HTERT RPE-1 (cell line): Measurements from ENCODE around the gene UBE2D1.

Experiments
- in situ Hi-C: fragments of 300-500 bp; cut with MboI; formaldehyde crosslinking; loops from 4 replicates; pipeline ENCODE4 v1.14.3; 2020; ENCODE audit warnings: low sequenced_read_pairs

UBE2D1 gene

DNA sequence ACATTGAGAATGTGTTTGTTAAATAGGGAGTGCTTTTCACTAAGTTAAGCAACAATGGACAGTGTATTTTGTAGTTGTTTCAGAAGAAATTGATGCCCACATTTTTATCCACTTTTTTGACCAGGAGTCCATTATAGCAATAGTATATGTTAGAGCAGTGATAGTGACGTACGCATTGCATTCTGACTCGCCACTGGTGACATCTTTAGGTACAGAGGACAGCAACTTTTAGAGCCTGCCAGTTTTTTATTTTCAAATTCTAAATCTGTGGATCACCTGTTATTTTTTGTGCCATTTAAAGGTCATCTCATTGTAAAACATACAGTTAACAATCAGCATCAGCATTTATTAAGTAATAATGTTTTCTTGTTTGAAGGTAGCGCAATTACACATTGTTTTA lies 1.4 kb downstream of the UBE2D1 start:
- in situ Hi-C loops, result no loop called here

GRCh38 chr10:58341422-58341821 lies 6.6 kb downstream of the UBE2D1 start:
- in situ Hi-C loops, result no loop called here

DNA sequence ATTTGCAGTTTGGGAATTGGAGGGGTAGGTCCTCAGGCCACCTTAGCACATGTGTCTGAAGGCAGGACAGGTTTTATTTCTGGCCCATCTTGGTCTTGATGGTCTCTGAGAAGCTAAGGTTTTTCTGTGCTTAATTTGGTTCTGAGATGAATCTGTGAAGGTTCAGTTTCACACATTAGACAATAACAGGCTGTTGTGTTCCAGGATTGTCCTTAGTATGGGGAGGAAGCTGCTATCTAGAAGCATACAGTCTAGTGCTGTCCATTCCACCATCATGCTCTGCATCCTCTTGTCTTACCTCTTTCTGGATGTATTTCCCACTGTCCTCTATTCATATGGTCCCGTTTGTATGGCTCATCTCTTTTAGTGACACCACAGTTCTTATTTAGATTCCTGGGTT lies 7.1 kb downstream of the UBE2D1 start:
- in situ Hi-C loops, result no loop called here

DNA sequence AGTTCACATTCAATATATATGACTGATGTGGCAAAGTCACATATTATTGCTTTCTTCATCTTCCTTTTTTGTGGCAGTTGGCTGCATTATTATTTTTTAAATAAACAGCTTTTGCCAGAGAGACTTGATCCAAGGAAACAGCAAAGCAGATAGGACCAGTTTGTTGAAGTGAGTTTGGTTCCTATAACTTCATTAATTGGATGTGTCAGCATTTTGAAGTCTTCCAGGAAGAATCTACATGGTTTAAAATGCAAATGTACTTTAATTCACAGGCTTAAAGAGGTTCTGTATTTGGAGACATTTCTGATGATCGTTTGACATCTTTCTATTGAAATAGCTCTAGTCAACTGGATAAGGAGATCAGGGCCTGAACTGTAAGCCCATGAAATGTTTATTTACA lies 13.2 kb downstream of the UBE2D1 start:
- in situ Hi-C loops, result no loop called here

DNA sequence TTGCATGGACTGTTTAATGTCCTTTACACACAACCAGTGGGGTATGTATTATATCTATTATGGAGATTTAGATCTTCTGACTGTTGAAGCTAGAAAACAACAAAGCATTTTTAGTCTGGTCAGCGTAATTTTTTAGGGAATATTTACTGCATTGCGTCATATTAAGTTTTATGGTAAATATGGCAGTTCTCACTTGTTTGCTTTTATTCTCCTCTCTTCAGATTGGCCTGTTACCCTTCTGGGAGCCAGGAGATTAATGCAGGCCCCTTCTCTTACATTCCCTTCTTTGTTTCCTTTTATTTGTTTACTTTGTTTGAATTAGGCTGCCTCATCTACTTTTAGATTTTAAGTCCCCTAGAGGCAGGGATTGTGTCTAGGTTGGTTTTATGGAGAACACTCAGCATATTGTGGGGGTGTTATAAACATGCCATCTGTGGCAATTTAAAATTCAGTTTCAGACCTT lies 13.8 kb downstream of the UBE2D1 start:
- in situ Hi-C loops, result no loop called here

DNA sequence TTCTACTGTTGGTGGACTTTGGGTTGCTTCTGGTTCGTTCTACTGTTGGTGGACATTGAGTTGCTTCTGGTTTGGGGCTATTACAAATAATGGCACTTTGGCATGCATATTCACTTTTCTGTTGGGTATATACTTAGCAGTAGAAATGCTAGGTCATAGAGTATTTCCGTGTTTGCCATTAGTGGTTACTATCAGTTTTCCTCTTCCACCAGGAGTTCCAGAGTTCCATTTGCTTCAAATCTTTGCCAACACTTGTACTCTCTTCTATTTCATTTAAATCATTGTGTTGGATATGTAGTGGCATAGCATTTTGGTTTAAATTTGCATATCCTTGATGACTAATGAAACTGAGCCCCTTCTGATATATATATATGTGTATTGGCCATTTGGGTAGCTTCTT lies 15.2 kb downstream of the UBE2D1 start:
- in situ Hi-C loops, result no loop called here

GRCh38 chr10:58350619-58351323 lies 16.0 kb downstream of the UBE2D1 start:
- in situ Hi-C loops, result no loop called here

GRCh38 chr10:58351616-58352578 lies 17.1 kb downstream of the UBE2D1 start:
- in situ Hi-C loops, result no loop called here

DNA sequence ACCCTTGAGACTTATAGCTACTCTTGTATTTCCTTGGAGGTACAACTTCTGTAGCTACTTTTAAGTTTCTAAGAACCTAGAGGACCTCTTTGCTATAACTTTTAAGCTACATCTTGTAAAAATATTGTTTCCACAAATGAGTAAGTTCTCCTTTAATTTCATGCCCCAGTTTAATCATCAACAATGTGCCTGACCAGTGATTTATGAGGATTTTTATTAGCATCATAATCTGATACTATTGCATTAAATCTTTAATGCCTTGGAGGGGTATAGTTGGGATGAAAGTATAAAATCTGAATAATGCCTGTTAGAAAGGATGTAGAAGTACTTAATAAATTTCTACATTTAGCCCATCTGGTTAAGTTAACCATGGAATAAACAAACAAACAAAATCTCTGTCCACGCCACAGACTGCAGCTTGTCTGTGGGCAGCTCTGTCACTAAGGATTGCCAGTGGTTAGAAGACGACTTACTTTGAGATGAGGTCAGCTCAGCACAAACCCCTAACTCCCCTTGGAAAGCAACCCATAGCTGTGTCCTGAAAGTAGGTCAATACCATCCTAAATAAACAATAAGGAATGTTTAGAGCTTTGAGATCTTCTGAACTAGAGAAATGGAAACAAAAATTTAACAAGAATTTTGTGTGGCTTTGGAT lies 18.3 kb downstream of the UBE2D1 start:
- in situ Hi-C loops, result no loop called here

- in situ Hi-C loops, result no loop called here
Observed at GRCh38 chr10:58356756-58357155, 21.9 kb downstream of the UBE2D1 start.

DNA sequence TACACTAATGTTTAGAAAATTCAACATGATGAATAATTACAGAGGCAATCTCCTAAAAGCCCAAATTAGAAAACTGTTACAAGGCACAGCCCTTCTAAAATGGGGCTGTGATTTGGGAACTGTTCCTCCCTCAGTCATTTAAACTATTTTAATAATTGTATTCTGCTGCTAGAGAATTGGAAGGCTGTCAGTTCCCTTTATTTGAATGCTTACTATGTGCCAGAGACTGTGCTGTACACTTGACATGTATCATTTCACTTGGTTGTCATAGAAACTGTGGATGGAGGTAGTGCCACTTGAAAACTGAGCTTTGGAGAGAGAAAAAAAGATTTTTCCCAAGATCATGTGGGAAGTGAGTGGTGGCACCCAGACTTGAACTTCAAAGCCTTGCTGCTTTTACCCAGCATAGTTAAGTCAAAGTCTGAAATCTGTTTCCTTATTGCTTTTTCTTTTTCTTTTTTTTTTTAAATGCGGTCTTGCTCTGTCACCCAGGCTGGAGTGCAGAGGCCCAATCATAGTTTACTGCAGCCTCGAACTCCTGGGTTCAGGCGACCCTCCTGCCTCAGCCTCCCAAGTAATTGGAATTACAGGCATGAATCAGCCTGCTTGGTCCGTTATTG lies 23.6 kb downstream of the UBE2D1 start:
- in situ Hi-C loops, result no loop called here

DNA sequence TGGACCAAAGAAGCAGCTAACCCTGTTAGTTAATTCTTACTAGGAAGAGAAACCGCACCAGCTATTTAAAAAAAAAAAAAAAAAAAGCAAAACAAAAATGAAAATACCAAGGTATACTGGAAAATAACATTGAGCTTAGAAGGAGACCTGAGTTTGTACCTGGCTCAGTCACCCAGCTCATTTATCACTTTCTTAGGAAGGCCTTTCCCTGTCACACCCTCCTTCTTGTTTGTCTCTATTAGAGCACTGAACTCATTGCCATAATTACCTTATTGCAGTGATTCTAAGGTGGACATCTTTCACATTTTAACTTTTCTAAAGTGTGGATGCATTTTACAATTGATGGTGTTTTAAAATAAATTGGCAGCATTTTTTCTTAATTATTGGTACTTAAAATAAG lies 24.1 kb downstream of the UBE2D1 start:
- in situ Hi-C loops, result no loop called here

GRCh38 chr10:58359541-58359940 lies 24.7 kb downstream of the UBE2D1 start:
- in situ Hi-C loops, result no loop called here

GRCh38 chr10:58360412-58361004 lies 25.7 kb downstream of the UBE2D1 start:
- in situ Hi-C loops, result no loop called here

DNA sequence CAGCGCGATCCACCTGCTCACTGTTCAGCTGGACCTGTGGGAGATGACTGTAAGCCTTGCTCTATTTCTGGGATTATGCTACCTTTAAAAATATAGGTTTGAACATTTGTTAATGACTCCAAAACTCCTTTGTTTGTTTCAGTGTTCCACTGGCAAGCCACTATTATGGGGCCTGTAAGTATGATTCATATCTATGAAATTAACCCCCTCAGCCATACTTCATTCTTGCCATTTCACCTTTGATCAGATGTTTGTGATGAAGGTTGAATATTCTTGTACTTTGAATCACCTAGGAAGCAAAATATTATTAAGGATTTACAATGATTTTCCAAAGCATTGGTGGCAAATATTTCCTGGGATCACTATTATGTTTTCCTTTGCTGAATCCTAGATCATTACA lies 26.5 kb downstream of the UBE2D1 start:
- in situ Hi-C loops, result no loop called here

DNA sequence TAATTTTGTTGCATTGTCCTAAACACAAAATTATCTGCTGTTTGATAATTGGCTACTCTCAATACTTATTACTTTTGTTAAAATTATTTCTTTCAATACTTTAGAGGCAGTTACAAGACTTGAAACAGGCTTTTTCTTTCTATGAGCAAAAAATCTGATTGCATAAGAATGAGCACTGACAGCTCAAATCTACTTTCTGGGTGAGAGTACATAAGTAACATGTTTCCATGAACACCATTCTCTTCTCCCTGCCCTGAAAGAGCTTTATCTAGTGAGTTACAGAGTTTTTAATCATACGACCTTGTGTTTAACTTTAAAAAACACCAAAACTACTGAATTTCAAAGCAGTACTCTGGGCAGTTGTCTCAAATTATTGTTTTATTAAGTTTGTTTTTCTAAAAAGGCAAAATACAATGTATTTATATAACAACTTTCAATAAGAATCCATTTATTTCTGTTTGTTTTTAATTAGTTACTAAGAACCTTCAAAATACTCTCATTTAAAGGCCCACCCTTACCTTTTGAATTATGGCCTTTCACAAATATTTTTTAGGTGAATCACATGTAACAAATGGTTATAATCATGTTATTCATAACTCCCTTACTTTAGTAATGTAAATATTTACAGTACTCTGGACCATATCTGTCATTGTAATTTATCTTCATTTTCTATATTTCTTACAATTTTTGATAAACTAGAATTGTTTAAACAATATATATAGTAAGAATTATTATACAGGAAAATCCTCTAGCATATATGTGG lies 27.4 kb downstream of the UBE2D1 start:
- in situ Hi-C loops, result no loop called here

- in situ Hi-C loops, result no loop called here
Observed at GRCh38 chr10:58367069-58367468, 32.3 kb downstream of the UBE2D1 start.

DNA sequence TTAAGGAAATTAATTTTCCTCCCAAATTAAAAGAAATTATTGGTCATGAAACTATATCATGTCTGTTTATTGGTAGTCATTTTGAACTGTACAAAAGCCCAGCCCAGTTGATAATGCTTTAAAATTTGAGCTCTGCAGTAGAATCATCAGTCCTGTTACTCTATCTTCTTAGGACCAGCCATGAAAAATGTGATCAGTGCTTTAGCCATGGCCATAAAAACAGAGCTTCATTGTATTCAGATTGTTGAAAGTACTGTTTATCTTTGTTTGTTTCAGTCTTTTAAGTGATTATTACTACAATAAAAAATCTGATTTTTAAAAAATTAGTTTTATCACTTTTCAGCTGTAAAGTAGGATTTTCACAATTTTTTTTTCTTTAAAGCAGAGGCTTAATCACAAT lies 36.7 kb downstream of the UBE2D1 start:
- in situ Hi-C loops, result no loop called here

DNA sequence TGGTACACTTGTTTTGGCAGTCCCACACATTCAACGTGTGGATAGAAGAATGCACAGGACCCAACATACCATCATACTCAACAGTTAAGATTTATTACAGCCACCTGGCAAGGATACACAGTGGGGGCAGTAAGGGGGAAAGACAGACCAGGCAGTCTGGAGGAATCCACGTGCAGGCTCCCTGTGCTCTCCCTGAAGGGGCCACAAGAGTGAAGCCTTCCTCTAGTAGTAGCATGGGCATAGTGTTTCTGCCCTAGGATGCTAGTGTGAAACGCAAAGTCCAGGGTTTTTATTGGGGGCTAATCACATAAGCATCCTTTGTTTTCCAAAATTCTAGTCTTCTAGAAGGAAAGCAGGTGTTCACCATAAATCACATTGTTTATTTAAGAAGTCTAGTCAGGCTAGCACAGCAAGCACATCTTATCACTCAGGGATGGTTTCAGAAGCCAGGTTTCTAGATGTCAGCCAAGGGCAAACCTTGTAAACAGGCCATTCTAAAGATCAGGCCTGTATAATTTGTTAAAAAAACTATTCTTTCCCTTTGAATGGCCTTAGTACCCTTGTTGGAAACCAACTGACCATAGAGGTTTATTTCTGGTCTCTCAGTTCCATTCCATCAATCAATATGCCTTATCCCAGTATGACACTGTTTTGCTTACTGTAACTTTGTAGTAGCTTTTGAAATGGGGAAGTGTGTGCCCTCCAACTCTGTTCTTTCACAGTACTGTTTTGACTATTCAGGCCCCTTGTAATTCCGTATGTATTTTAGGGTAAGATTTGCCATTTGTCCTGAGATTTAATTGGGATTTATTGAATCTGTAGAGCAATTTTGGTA lies 38.0 kb downstream of the UBE2D1 start:
- in situ Hi-C loops, result no loop called here
